Hepatocyte (in vitro differentiated cells): ENCODE data around the gene GNAS. TPM values are rescaled to one million over a fixed set of nuclear protein-coding genes. Genes with fewer than 3 reads are reported as not detected.

Source experiments
- DNase-seq: peaks from one replicate; pipeline ENCODE4 v3.0.0-alpha.2; 2016; ENCODE audit warnings: low spot score
- H2AFZ ChIP-seq: fragments of 200-600 bp; sonication (generic); 2 replicates; pipeline ENCODE4 v1.6.0; 2016; ENCODE audit warnings: antibody characterized with exemption, mild to moderate bottlenecking
- H3K27ac ChIP-seq: fragments of 200-600 bp; sonication (generic); 2 replicates; pipeline ENCODE4 v1.5.1; 2016; ENCODE audit warnings: mild to moderate bottlenecking
- H3K27me3 ChIP-seq: fragments of 200-600 bp; sonication (generic); 2 replicates; pipeline ENCODE4 v1.6.1; 2016
- H3K36me3 ChIP-seq: fragments of 200-600 bp; sonication (generic); replicated peaks from 2 replicates; pipeline ENCODE4 v1.5.1; 2016; ENCODE audit warnings: low read depth; ENCODE audit not compliant: insufficient read depth
- H3K4me1 ChIP-seq: fragments of 200-600 bp; sonication (generic); 2 replicates; pipeline ENCODE4 v1.5.1; 2016; ENCODE audit warnings: mild to moderate bottlenecking, moderate library complexity; ENCODE audit not compliant: insufficient read depth
- H3K4me2 ChIP-seq: fragments of 200-600 bp; sonication (generic); 2 replicates; pipeline ENCODE4 v1.6.0; 2016
- H3K4me3 ChIP-seq: fragments of 200-600 bp; sonication (generic); 2 replicates; pipeline ENCODE4 v1.5.1; 2016; ENCODE audit warnings: mild to moderate bottlenecking
- H3K79me2 ChIP-seq: fragments of 200-600 bp; sonication (generic); 2 replicates; pipeline ENCODE4 v1.6.0; 2017; ENCODE audit warnings: mild to moderate bottlenecking
- H3K9me2 ChIP-seq: fragments of 200-600 bp; sonication (generic); replicated peaks from 2 replicates; pipeline ENCODE4 v1.6.0; 2017; ENCODE audit warnings: mild to moderate bottlenecking; ENCODE audit not compliant: insufficient read depth
- H3K9me3 ChIP-seq: fragments of 200-600 bp; sonication (generic); 2 replicates; pipeline ENCODE4 v1.5.1; 2016; ENCODE audit warnings: low read depth, mild to moderate bottlenecking
- H4K20me1 ChIP-seq: fragments of 200-600 bp; sonication (generic); 2 replicates; pipeline ENCODE4 v1.6.0; 2016; ENCODE audit warnings: mild to moderate bottlenecking; ENCODE audit not compliant: insufficient read depth, poor library complexity, severe bottlenecking
- EZH2 ChIP-seq: fragments of 200-600 bp; sonication (generic); IDR thresholded peaks from 2 replicates; pipeline ENCODE4 v1.6.1; 2016; ENCODE audit warnings: antibody characterized with exemption, mild to moderate bottlenecking, borderline replicate concordance
- EZH2phosphoT487 ChIP-seq: fragments of 200-600 bp; sonication (generic); IDR thresholded peaks from one replicate; pipeline ENCODE4 v1.6.1; 2018; ENCODE audit warnings: antibody characterized with exemption, mild to moderate bottlenecking, low read depth, moderate library complexity; ENCODE audit not compliant: unreplicated experiment, severe bottlenecking
- WGBS: methylation state at CpG from one replicate; pipeline ENCODE4 v1.1.6; 2016; ENCODE audit warnings: low lambda C conversion rate; ENCODE audit errors: missing lambda C conversion rate; 5-methylcytosine and 5-hydroxymethylcytosine counted together
- polyA plus RNA-seq: library from polyadenylated mRNA; unstranded; fragments of >200 nt; fragmentation: Nextera tagmentation; extraction: Ambion mirVana; gene quantifications from 2 replicates; pipeline ENCODE4 v1.2.1, GENCODE V29; 2016
- total RNA-seq: library from RNA; depleted of rRNA; stranded (reverse); fragments of >200 nt; gene quantifications from 2 replicates; pipeline ENCODE4 v1.2.3, GENCODE V29; 2014
- TF ChIP-seq, protein P1 (sequence below): fragments of 200-600 bp; sonication (generic); IDR thresholded peaks from 2 replicates; pipeline ENCODE4 v1.5.1; 2016; ENCODE audit warnings: antibody characterized with exemption, mild to moderate bottlenecking; ENCODE audit not compliant: poor library complexity

The GNAS gene
- total and polyA plus RNA-seq, 2 experiments from 2014 or later = 897 to 1,649 TPM

DNA sequence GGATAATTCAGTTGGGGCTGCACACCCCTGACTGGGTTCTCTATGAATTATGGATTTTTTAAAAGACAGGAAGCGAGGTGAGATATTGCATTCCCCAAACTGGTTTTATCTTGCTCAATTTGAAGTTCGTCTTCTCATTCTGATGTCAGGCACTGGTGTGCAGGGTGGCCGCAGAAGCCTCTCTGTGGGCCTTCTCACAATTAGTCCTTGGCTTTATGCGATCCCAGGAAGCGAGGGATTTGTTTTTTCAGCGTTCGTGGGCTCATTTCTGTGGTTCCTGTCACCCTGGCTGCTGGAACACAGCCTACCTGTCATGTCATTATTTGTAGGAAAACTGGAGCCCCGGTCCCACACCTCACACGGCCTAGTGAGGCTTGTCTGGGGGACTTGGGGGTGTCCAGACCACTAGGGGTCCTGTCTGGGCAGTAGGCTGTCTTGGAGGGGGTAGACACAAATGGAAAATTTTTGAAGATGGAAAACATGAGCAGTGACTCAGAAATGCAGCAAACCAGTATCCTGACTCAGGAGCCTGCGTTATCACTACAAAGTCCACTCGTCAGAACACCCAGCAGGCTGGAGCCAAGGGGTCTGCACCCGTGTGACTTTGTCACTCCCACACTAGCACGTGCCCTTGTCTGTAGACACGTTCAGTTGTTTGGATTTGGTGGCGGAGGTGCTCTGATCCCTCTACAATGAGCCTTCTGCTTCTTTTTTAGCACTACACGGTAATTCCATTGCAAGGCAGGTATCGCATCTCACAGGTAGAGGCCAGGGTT, 44.1 kb upstream of the GNAS start:
- no peak overlapping the region for H3K4me2 ChIP-seq

DNA sequence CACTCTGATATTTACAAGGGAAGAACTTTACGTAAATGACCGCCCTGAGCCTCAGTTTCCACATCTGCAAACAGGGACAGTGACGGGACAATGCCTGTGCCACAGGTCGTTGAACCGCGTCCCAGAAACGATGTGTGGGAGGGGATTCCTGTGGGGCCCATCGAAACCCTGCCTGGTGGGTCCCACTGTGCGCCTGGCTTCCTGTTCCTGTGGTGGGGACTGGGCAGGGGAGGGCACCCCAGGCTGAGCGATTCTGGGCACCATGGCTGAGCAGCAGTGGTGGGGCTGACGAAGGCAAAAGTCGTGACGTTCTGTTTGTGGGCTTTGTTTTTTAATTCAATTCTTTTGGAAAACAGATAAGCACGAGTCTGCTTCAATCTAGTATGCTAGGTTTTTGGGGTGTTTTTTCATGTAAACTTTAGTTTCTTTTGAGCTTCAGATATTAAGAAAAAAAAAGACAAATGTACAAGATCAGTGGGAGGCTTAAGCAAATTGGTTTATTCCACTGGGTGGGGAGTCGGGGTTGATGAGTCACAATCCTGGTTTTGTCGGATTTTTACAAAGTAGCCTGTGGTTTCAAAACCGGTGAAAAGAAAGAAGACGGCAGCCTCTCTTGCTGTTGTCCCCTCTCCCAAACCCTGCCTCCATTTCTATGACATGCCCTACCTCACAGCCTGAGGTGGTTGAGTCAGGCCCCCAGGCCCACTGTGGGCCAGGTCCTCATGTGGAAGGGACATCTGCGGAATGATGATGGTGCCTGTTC, 42.2 kb upstream of the GNAS start:
- no peak overlapping the region for H3K27ac ChIP-seq
- no peak overlapping the region for H3K4me3 ChIP-seq
- 88% methylated on average over 19 of the region's 19 CpGs for WGBS
- no peaks in the 10 kb centered on the region for H4K20me1 ChIP-seq
- no peak overlapping the region for H3K4me2 ChIP-seq
- H3K27me3 ChIP-seq = no peaks in the 10 kb centered on the region
- no peaks in the 10 kb centered on the region for H3K36me3 ChIP-seq
- no peak for DNase-seq
- H2AFZ ChIP-seq = no peak overlapping the region
- no peaks in the 10 kb centered on the region for H3K9me3 ChIP-seq
- TF ChIP-seq EZH2 = no peak
- TF ChIP-seq EZH2phosphoT487 = no peak
- TF ChIP-seq, protein P1, sequence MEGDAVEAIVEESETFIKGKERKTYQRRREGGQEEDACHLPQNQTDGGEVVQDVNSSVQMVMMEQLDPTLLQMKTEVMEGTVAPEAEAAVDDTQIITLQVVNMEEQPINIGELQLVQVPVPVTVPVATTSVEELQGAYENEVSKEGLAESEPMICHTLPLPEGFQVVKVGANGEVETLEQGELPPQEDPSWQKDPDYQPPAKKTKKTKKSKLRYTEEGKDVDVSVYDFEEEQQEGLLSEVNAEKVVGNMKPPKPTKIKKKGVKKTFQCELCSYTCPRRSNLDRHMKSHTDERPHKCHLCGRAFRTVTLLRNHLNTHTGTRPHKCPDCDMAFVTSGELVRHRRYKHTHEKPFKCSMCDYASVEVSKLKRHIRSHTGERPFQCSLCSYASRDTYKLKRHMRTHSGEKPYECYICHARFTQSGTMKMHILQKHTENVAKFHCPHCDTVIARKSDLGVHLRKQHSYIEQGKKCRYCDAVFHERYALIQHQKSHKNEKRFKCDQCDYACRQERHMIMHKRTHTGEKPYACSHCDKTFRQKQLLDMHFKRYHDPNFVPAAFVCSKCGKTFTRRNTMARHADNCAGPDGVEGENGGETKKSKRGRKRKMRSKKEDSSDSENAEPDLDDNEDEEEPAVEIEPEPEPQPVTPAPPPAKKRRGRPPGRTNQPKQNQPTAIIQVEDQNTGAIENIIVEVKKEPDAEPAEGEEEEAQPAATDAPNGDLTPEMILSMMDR = no peak
- H3K79me2 ChIP-seq = no peaks in the 10 kb centered on the region
- H3K4me1 ChIP-seq = no peaks in the 10 kb centered on the region
- no peaks in the 10 kb centered on the region for H3K9me2 ChIP-seq

More for the DNA sequence above, 44.1 kb upstream of the GNAS start:
- Histone ChIP-seq H3K4me3 (no peak overlapping the region), H3K27ac (no peak overlapping the region), H3K79me2 (no peaks in the 10 kb centered on the region), H3K36me3 (no peaks in the 10 kb centered on the region), H3K27me3 (no peaks in the 10 kb centered on the region), H4K20me1 (no peaks in the 10 kb centered on the region), H2AFZ (no peak overlapping the region), H3K9me2 (no peaks in the 10 kb centered on the region), H3K4me1 (no peaks in the 10 kb centered on the region), H3K9me3 (no peaks in the 10 kb centered on the region)
- DNase-seq = no peak
- no peak for TF ChIP-seq EZH2phosphoT487
- TF ChIP-seq, protein P1 = no peak
- no peak for TF ChIP-seq EZH2
- WGBS = 73% methylated on average over 17 of the region's 17 CpGs

DNA sequence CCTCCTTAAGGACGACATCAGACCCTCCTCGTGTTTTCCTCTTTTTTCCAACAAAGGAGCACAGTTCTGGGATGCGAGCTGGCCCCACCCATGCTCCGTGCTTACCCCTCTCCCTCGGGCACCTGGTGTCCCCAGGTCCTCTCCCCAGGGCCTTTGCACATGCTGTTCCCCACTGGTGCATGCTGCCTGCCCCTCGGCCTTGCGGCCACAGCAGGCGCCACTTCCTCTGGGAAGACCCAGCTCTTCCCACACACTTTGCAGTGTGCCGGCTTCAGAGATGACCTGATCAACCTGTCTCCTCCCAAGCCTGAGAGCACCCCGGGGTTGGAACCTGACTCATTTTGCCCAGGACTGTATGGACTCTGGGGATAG, 41.7 kb upstream of the GNAS start:
- TF ChIP-seq, protein P1 = no peak
- TF ChIP-seq EZH2phosphoT487 (no peak), EZH2 (no peak)
- no peaks in the 10 kb centered on the region for H3K36me3 ChIP-seq
- H3K4me3 ChIP-seq = no peak overlapping the region
- H3K9me2 ChIP-seq = no peaks in the 10 kb centered on the region
- H3K79me2 ChIP-seq = no peaks in the 10 kb centered on the region
- H3K4me1 ChIP-seq = no peaks in the 10 kb centered on the region
- no peaks in the 10 kb centered on the region for H4K20me1 ChIP-seq
- H3K27ac ChIP-seq = no peak overlapping the region
- H2AFZ ChIP-seq = no peak overlapping the region
- H3K9me3 ChIP-seq = no peaks in the 10 kb centered on the region
- H3K27me3 ChIP-seq = no peaks in the 10 kb centered on the region
- H3K4me2 ChIP-seq = no peak overlapping the region
- 87% methylated on average over 10 of the region's 10 CpGs for WGBS
- DNase-seq = no peak
